HG02642 (cell line): ENCODE results near the gene CAMK1.

Experiments used
- ATAC-seq: cut with Tn5 transposase; IDR thresholded peaks from one replicate; pipeline ENCODE4 v1.9.1; 2021; ENCODE audit warnings: mild to moderate bottlenecking; ENCODE audit not compliant: unreplicated experiment, poor library complexity

Gene CAMK1

GRCh38 chr3:9794400-9794799, 24.7 kb upstream of the CAMK1 start:
- ATAC-seq: no peak

- no peak for ATAC-seq
These were observed 23.5 kb upstream of the CAMK1 start for GRCh38 chr3:9793161-9793781.

GRCh38 chr3:9792405-9793160, 22.8 kb upstream of the CAMK1 start, which contains the start of the genes ARPC4 and TADA3:
TSS of gene ARPC4 (plus strand) at chr3:9793082. CDS start at chr3:9793122, 40 bp downstream.
TSS of gene TADA3 (minus strand) at chr3:9792473. CDS start at chr3:9791466, 1,007 bp downstream.
- ATAC-seq: peak; percentile 85

GRCh38 chr3:9791790-9792404, 22.1 kb upstream of the CAMK1 start:
- no peak for ATAC-seq

GRCh38 chr3:9791127-9791526, 21.4 kb upstream of the CAMK1 start:
- ATAC-seq: no peak

GRCh38 chr3:9787714-9788113, 18.0 kb upstream of the CAMK1 start:
- ATAC-seq: no peak

GRCh38 chr3:9786825-9787669, 17.3 kb upstream of the CAMK1 start:
- ATAC-seq: no peak

GRCh38 chr3:9786209-9786739, 16.5 kb upstream of the CAMK1 start:
- no peak for ATAC-seq

- ATAC-seq: no peak
These were observed 15.9 kb upstream of the CAMK1 start for GRCh38 chr3:9785602-9786001.

- no peak for ATAC-seq
These were observed 15.2 kb upstream of the CAMK1 start for GRCh38 chr3:9784965-9785364.

GRCh38 chr3:9783954-9784353, 14.2 kb upstream of the CAMK1 start:
- ATAC-seq: no peak

GRCh38 chr3:9782770-9783169, 13.0 kb upstream of the CAMK1 start:
- no peak for ATAC-seq

GRCh38 chr3:9781978-9782603, 12.3 kb upstream of the CAMK1 start:
- no peak for ATAC-seq

- no peak for ATAC-seq
These were observed 11.8 kb upstream of the CAMK1 start for GRCh38 chr3:9781551-9781950.

GRCh38 chr3:9780910-9781309, 11.2 kb upstream of the CAMK1 start:
- ATAC-seq: no peak

GRCh38 chr3:9780458-9780812, 10.7 kb upstream of the CAMK1 start:
- ATAC-seq: peak; percentile 11

GRCh38 chr3:9779721-9780457, 10.1 kb upstream of the CAMK1 start:
- peak; percentile 67 for ATAC-seq

GRCh38 chr3:9779075-9779593, 9.4 kb upstream of the CAMK1 start:
- no peak for ATAC-seq
